Spleen (tissue), 7 donors: ENCODE measurements around the gene OLIG2.
A peak's percentile ranks its signal among the peaks of the same experiment; 100 is the strongest.

Source experiments
- POLR2AphosphoS5 ChIP-seq, 3 donors: sonication (generic); formaldehyde crosslinking; IDR thresholded peaks; one replicate each; pipeline ENCODE4 v1.5.1; 2017; ENCODE audit warnings: antibody characterized with exemption in 3 of 3
- TF ChIP-seq, protein P1 (sequence below), 11 experiments: fragments of 200-600 bp in 7 of 11; fragments of 450-650 bp in 4 of 11; sonication (generic) in 4 of 11; IDR thresholded peaks in 8 of 11; conservative IDR thresholded peaks in 3 of 11; 1 replicate in 7 of 11; 2 replicates in 4 of 11; pipeline versions ENCODE4 v1.4.0 to v1.8.0; 2016 to 2021; ENCODE audit warnings: antibody characterized with exemption in 11 of 11, inconsistent platforms in 4 of 11, mild to moderate bottlenecking in 1 of 11
- donor health status: DM: no; HTN: no; CAD: no; lungs with moderate emphysema.
- donor health status: DM: no; HTN: no; CAD: no.
- donor health status: DM: no; HTN: no; CAD: no.

GRCh38 chr21:33071770-33072306 is 46.1 kb downstream of the OLIG2 start:
- TF ChIP-seq, protein P1, sequence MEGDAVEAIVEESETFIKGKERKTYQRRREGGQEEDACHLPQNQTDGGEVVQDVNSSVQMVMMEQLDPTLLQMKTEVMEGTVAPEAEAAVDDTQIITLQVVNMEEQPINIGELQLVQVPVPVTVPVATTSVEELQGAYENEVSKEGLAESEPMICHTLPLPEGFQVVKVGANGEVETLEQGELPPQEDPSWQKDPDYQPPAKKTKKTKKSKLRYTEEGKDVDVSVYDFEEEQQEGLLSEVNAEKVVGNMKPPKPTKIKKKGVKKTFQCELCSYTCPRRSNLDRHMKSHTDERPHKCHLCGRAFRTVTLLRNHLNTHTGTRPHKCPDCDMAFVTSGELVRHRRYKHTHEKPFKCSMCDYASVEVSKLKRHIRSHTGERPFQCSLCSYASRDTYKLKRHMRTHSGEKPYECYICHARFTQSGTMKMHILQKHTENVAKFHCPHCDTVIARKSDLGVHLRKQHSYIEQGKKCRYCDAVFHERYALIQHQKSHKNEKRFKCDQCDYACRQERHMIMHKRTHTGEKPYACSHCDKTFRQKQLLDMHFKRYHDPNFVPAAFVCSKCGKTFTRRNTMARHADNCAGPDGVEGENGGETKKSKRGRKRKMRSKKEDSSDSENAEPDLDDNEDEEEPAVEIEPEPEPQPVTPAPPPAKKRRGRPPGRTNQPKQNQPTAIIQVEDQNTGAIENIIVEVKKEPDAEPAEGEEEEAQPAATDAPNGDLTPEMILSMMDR (IDR thresholded peaks at IDR 0.05 in 8 of 11, conservative IDR thresholded peaks at IDR 0.05 in 3 of 11): no peak
- peak in 2 of 3 donors; percentile 19 to 56 for TF ChIP-seq POLR2AphosphoS5 (IDR thresholded peaks at IDR 0.05)
